IPS-20b (cell line): ENCODE data around the gene FUT7.

Source experiments
- H3K27ac ChIP-seq: one replicate; pipeline ENCODE4 v1.5.1; 2013; ENCODE audit warnings: low read length
- H3K27me3 ChIP-seq: 2 replicates; pipeline ENCODE4 v1.6.1; 2013; ENCODE audit warnings: mild to moderate bottlenecking, low read length, inconsistent platforms; ENCODE audit not compliant: insufficient read depth
- H3K36me3 ChIP-seq: 2 replicates; pipeline ENCODE4 v1.6.1; 2013; ENCODE audit warnings: low read depth, mild to moderate bottlenecking, inconsistent platforms, low read length, moderate library complexity; ENCODE audit not compliant: insufficient read depth
- H3K4me1 ChIP-seq: 2 replicates; pipeline ENCODE4 v1.6.1; 2013; ENCODE audit warnings: mild to moderate bottlenecking, control low read depth, inconsistent platforms, low read length, moderate library complexity; ENCODE audit not compliant: insufficient read depth
- H3K4me3 ChIP-seq: 2 replicates; pipeline ENCODE4 v1.5.1; 2013; ENCODE audit warnings: mild to moderate bottlenecking, low read length, inconsistent platforms
- H3K9ac ChIP-seq: 2 replicates; pipeline ENCODE4 v1.6.1; 2013; ENCODE audit warnings: low read depth, mild to moderate bottlenecking, inconsistent platforms, low read length, moderate library complexity
- H3K9me3 ChIP-seq: 2 replicates; pipeline ENCODE4 v1.6.1; 2013; ENCODE audit warnings: mild to moderate bottlenecking, low read depth, low read length, inconsistent platforms; ENCODE audit not compliant: insufficient read depth

The FUT7 gene

GRCh38 chr9:136985027-136985602 lies 46.8 kb downstream of the FUT7 start:
- no peaks in the 10 kb centered on the region for H3K36me3 ChIP-seq
- H3K4me1 ChIP-seq = no peaks in the 10 kb centered on the region
- peak overlapping the region; percentile 45; the same call in 1 of the 2 replicates for H3K4me3 ChIP-seq
- no peak overlapping the region for H3K27ac ChIP-seq
- peaks cover 37% of the 10 kb centered on the region for H3K27me3 ChIP-seq
- H3K9me3 ChIP-seq = no peaks in the 10 kb centered on the region
- no peak overlapping the region for H3K9ac ChIP-seq

GRCh38 chr9:136984464-136985026 lies 47.3 kb downstream of the FUT7 start:
- no peaks in the 10 kb centered on the region for H3K4me1 ChIP-seq
- no peaks in the 10 kb centered on the region for H3K9me3 ChIP-seq
- H3K9ac ChIP-seq = no peak overlapping the region
- peaks cover 37% of the 10 kb centered on the region for H3K27me3 ChIP-seq
- no peaks in the 10 kb centered on the region for H3K36me3 ChIP-seq
- H3K4me3 ChIP-seq = peak overlapping the region; percentile 45; the same call in 1 of the 2 replicates
- no peak overlapping the region for H3K27ac ChIP-seq

GRCh38 chr9:136983656-136984314 lies 48.1 kb downstream of the FUT7 start:
- Histone ChIP-seq H3K4me1 (no peaks in the 10 kb centered on the region; the same call in 1 of the 2 replicates), H3K4me3 (no peak overlapping the region), H3K9me3 (no peaks in the 10 kb centered on the region), H3K27me3 (peaks cover 37% of the 10 kb centered on the region), H3K9ac (no peak overlapping the region), H3K27ac (no peak overlapping the region), H3K36me3 (no peaks in the 10 kb centered on the region)

- peaks cover 37% of the 10 kb centered on the region for H3K27me3 ChIP-seq
- no peak overlapping the region for H3K4me3 ChIP-seq
- H3K36me3 ChIP-seq = no peaks in the 10 kb centered on the region
- H3K27ac ChIP-seq = no peak overlapping the region
- no peaks in the 10 kb centered on the region for H3K9me3 ChIP-seq
- H3K9ac ChIP-seq = no peak overlapping the region
- H3K4me1 ChIP-seq = no peaks in the 10 kb centered on the region; the same call in 1 of the 2 replicates
Measured at GRCh38 chr9:136983167-136983566, 48.7 kb downstream of the FUT7 start.

GRCh38 chr9:136982232-136983051 lies 49.4 kb downstream of the FUT7 start, which contains the start of gene LCNL1:
Gene LCNL1, plus strand, starts transcription at chr9:136982993. Its CDS starts 594 bp downstream, at chr9:136983587.
- Histone ChIP-seq H3K27me3 (peaks cover 41% of the 10 kb centered on the region), H3K27ac (no peak within 1 kb of the TSS), H3K4me3 (no peak within 1 kb of the TSS), H3K4me1 (no peaks in the 10 kb centered on the region; the same call in 1 of the 2 replicates), H3K36me3 (no peaks in the 10 kb centered on the region), H3K9me3 (no peaks in the 10 kb centered on the region), H3K9ac (no peak within 1 kb of the TSS)

- Histone ChIP-seq H3K9ac (no peak overlapping the region), H3K27me3 (peaks cover 43% of the 10 kb centered on the region), H3K36me3 (no peaks in the 10 kb centered on the region), H3K4me3 (no peak overlapping the region), H3K27ac (no peak overlapping the region), H3K4me1 (no peaks in the 10 kb centered on the region; the same call in 1 of the 2 replicates), H3K9me3 (no peaks in the 10 kb centered on the region)
Measured at GRCh38 chr9:136981588-136982231, 50.2 kb downstream of the FUT7 start.

GRCh38 chr9:136980669-136981478 lies 51.0 kb downstream of the FUT7 start:
- peaks cover 37% of the 10 kb centered on the region for H3K27me3 ChIP-seq
- H3K36me3 ChIP-seq = no peaks in the 10 kb centered on the region
- H3K4me3 ChIP-seq = no peak overlapping the region
- no peaks in the 10 kb centered on the region; the same call in 1 of the 2 replicates for H3K4me1 ChIP-seq
- no peak overlapping the region for H3K27ac ChIP-seq
- H3K9ac ChIP-seq = no peak overlapping the region
- H3K9me3 ChIP-seq = no peaks in the 10 kb centered on the region
